HepG2 (cell line): ENCODE results near the gene SLC6A9. TPM values are rescaled to one million over a fixed set of nuclear protein-coding genes. Genes with fewer than 3 reads are reported as not detected.
A peak's percentile ranks its signal among the peaks of the same experiment; 100 is the strongest.

Experiments used
- ATAC-seq: fragments of 200-7000 bp; cut with Tn5 transposase; 3 replicates; pipeline ENCODE4 v1.9.1; 2020; ENCODE audit warnings: mild to moderate bottlenecking, moderate library complexity
- BruUV-seq: library from RNA; stranded (reverse); fragments of 400-500 nt; replicated peaks from 2 replicates; lab custom pipeline; 2021; lab: Mats Ljungman, UMichigan
- CTCF ChIA-PET: fragments of 300-600 bp; formaldehyde crosslinking; extraction: SDS; loops from one replicate; lab custom pipeline; 2021; ENCODE audit warnings: low total read pairs, inconsistent platforms, low intra/inter-chr PET ratio; lab: Yijun Ruan, JAX
- POLR2A ChIA-PET: fragments of 350-600 bp; sonication (Branson Sonifier 250); formaldehyde crosslinking; loops from one replicate; lab custom pipeline; 2020; ENCODE audit warnings: antibody characterized with exemption, inconsistent platforms; lab: Yijun Ruan, JAX
- DNase-seq: peaks from one replicate; pipeline ENCODE4 v3.0.0-alpha.2; 2015; ENCODE audit warnings: low spot score
- FAIRE-seq: peaks from 3 replicates; lab custom pipeline; 2011; peaks lifted over from hg19 to GRCh38; lab: Jason Lieb, UNC
- H2AFZ ChIP-seq: one replicate; pipeline ENCODE4 v1.6.1; 2011; ENCODE audit warnings: low read length, inconsistent platforms
- H3K27ac ChIP-seq: fragments of 300-600 bp; 3 replicates; pipeline ENCODE4 v1.8.0; 2011; ENCODE audit warnings: mixed run types, mild to moderate bottlenecking, mixed read lengths, low read length, inconsistent platforms; ENCODE audit not compliant: insufficient read depth; ENCODE audit errors: extremely low read length
- H3K27me3 ChIP-seq, 2 experiments: fragments of 200-600 bp in 1 of 2; 2 replicates in 1 of 2; 3 replicates in 1 of 2; pipeline versions ENCODE4 v1.6.0 to v1.8.0; 2011; ENCODE audit warnings: low read length in 2 of 2, mild to moderate bottlenecking in 2 of 2, moderate library complexity in 2 of 2, inconsistent platforms in 1 of 2; ENCODE audit not compliant: insufficient read depth in 2 of 2, control insufficient read depth in 1 of 2
- H3K36me3 ChIP-seq, 2 experiments: fragments of 200-600 bp in 1 of 2; replicated peaks in 1 of 2; 2 replicates in 1 of 2; 3 replicates in 1 of 2; pipeline versions ENCODE4 v1.5.1 to v1.8.0; 2011; ENCODE audit warnings: low read length in 2 of 2, inconsistent platforms in 1 of 2; ENCODE audit not compliant: insufficient read depth in 2 of 2, control insufficient read depth in 1 of 2
- H3K4me1 ChIP-seq: 2 replicates; pipeline ENCODE4 v1.5.1; 2012; ENCODE audit warnings: low read length, inconsistent platforms; ENCODE audit not compliant: insufficient read depth
- H3K4me2 ChIP-seq: 2 replicates; pipeline ENCODE4 v1.6.0; 2011; ENCODE audit warnings: low read depth, low read length, inconsistent platforms
- H3K4me3 ChIP-seq, 3 experiments: fragments of 200-600 bp in 1 of 3; sonication (generic), shearing (Covaris generic) in 1 of 3; replicated peaks in 1 of 3; 2 replicates each; pipeline ENCODE4 v1.5.1; 2011 to 2016; ENCODE audit warnings: low read length in 3 of 3, inconsistent platforms in 2 of 3, low read depth in 2 of 3, mild to moderate bottlenecking in 2 of 3, control low read depth in 1 of 3, mixed read lengths in 1 of 3; ENCODE audit not compliant: insufficient read depth in 1 of 3
- H3K79me2 ChIP-seq: one replicate; pipeline ENCODE4 v1.6.1; 2011; ENCODE audit warnings: low read length, inconsistent platforms; ENCODE audit not compliant: insufficient read depth
- H3K9ac ChIP-seq: 2 replicates; pipeline ENCODE4 v1.6.0; 2011; ENCODE audit warnings: mild to moderate bottlenecking, low read depth, low read length, inconsistent platforms; ENCODE audit not compliant: insufficient read depth
- H3K9me3 ChIP-seq: 2 replicates; pipeline ENCODE4 v1.5.1; 2012; ENCODE audit warnings: mild to moderate bottlenecking, low read length
- H4K20me1 ChIP-seq: 2 replicates; pipeline ENCODE4 v1.6.0; 2011; ENCODE audit warnings: inconsistent platforms, mild to moderate bottlenecking, low read length, moderate library complexity; ENCODE audit not compliant: insufficient read depth
- AGO2 ChIP-seq: fragments of 200-400 bp; formaldehyde crosslinking; optimal IDR thresholded peaks from 2 replicates; pipeline ENCODE3; 2017; ENCODE audit warnings: mild to moderate bottlenecking, low read depth, low read length, moderate library complexity
- ATF4 ChIP-seq, 2 experiments: fragments of 450-650 bp in 1 of 2; sonication (generic) in 1 of 2; formaldehyde crosslinking; IDR thresholded peaks; 2 replicates each; pipeline versions ENCODE4 v1.5.0 to v1.8.0; 2020 to 2022; ENCODE audit warnings: mild to moderate bottlenecking in 1 of 2, missing genetic modification reagents in 1 of 2
- BATF2 ChIP-seq: sonication (generic); formaldehyde crosslinking; IDR thresholded peaks from 2 replicates; pipeline ENCODE4 v1.8.0; 2022; ENCODE audit warnings: mild to moderate bottlenecking, missing genetic modification reagents, moderate library complexity
- CHD4 ChIP-seq: fragments of 200-600 bp; sonication (generic); IDR thresholded peaks from 2 replicates; pipeline ENCODE4 v1.7.0; 2017; ENCODE audit warnings: mild to moderate bottlenecking, low read length, borderline replicate concordance
- FOXP4 ChIP-seq: sonication (generic); formaldehyde crosslinking; IDR thresholded peaks from 2 replicates; pipeline ENCODE4 v1.4.0; 2020; ENCODE audit warnings: missing genetic modification reagents
- IRF9 ChIP-seq: sonication (generic); formaldehyde crosslinking; IDR thresholded peaks from 2 replicates; pipeline ENCODE4 v1.8.0; 2022; ENCODE audit warnings: missing genetic modification reagents, mild to moderate bottlenecking, borderline replicate concordance
- MAX ChIP-seq: IDR thresholded peaks from 2 replicates; pipeline ENCODE4 v1.6.1; 2012; ENCODE audit warnings: inconsistent platforms
- NR0B2 ChIP-seq: sonication (generic); formaldehyde crosslinking; IDR thresholded peaks from 2 replicates; pipeline ENCODE4 v1.4.0; 2020; ENCODE audit warnings: mild to moderate bottlenecking, missing genetic modification reagents
- ZNF362 ChIP-seq: sonication (generic); formaldehyde crosslinking; IDR thresholded peaks from 2 replicates; pipeline ENCODE4 v1.4.0; 2020; ENCODE audit warnings: missing genetic modification reagents, mild to moderate bottlenecking, borderline replicate concordance
- ZNF572 ChIP-seq: sonication (generic); formaldehyde crosslinking; IDR thresholded peaks from 2 replicates; pipeline ENCODE4 v1.5.1; 2020; ENCODE audit warnings: mild to moderate bottlenecking, missing genetic modification reagents
- WGBS: methylation state at CpG from one replicate; pipeline ENCODE4 v1.1.6; 2017; ENCODE audit warnings: low lambda C conversion rate; 5-methylcytosine and 5-hydroxymethylcytosine counted together
- in situ Hi-C: cut with HindIII; loops from 2 replicates; pipeline ENCODE4 v1.10.0; 2017; ENCODE audit warnings: low pct_unique_long_range_greater_than_20kb; ENCODE audit not compliant: extremely low pct_ligation_motif_present
- intact Hi-C: fragments of 100-400 bp; cut with micrococcal nuclease; formaldehyde crosslinking; loops from one replicate; pipeline ENCODE4 v1.10.0; 2022; ENCODE audit not compliant: unreplicated experiment
- polyA plus RNA-seq, 8 experiments: library from polyadenylated mRNA; depleted of rRNA in 3 of 8; stranded (reverse) in 7 of 8; unstranded in 1 of 8; fragments of >200 nt; fragmentation: Illumina TruSeq in 4 of 8; extraction: Trizol in 4 of 8; gene quantifications; 2 replicates each; pipeline versions ENCODE4 v1.2.1 to v1.2.3, GENCODE V29; 2011 to 2016; ENCODE audit warnings: low read depth in 4 of 8, missing spikeins in 1 of 8, mixed read lengths in 1 of 8; ENCODE audit not compliant: insufficient read depth in 1 of 8
- total RNA-seq, 5 experiments: library from RNA; depleted of rRNA; stranded (reverse); fragments of >200 nt; fragmentation: Illumina TruSeq; extraction: Trizol; gene quantifications; 2 replicates each; pipeline ENCODE4 v1.2.3, GENCODE V29; 2016; ENCODE audit warnings: low read depth in 1 of 5

The SLC6A9 gene
- total and polyA plus RNA-seq, 2 of the 13 experiments (the other 11 are each of a cell fraction or from before 2014, with no cell fraction given) = 8.5 to 9.9 TPM

GRCh38 chr1:43996733-43997115 lies 34.5 kb downstream of the SLC6A9 start:
- DNase-seq (no peak), FAIRE-seq (no peak), ATAC-seq (no peak)
- WGBS = 65% methylated on average over 6 of the region's 6 CpGs
- peak overlapping the region in 1 of 3 experiments; percentile 6; a peak in 1 of 6 replicates for H3K4me3 ChIP-seq
- H3K9me3 ChIP-seq = no peaks in the 10 kb centered on the region
- no peak overlapping the region for H2AFZ ChIP-seq
- in situ Hi-C loops = loop anchor here (5.0 kb wide), 1 partner anchor 36 kb away; the partner anchor contains the start of gene SLC6A9
- no peaks in the 10 kb centered on the region for H3K79me2 ChIP-seq
- ChIA-PET POLR2A (no interaction called here), CTCF (no interaction called here)
- H3K4me1 ChIP-seq = peaks cover 44% of the 10 kb centered on the region
- no peak for TF ChIP-seq BATF2 (CRISPR knock-in tag)
- no peak for TF ChIP-seq NR0B2 (CRISPR knock-in tag)
- no peak for TF ChIP-seq ZNF362 (CRISPR knock-in tag)
- 0 out of 2 replicates have a peak, but pooled peaks have one; percentile 8 for TF ChIP-seq MAX
- TF ChIP-seq FOXP4 (CRISPR knock-in tag) = no peak
- peak; percentile 2 for TF ChIP-seq AGO2
- no peak for TF ChIP-seq ZNF572 (CRISPR knock-in tag)
- TF ChIP-seq IRF9 (CRISPR knock-in tag) = no peak
- TF ChIP-seq ATF4 (CRISPR knock-in tag; IDR thresholded peaks at IDR 0.05) = no peak
- no peak for TF ChIP-seq CHD4
- peaks cover 3 to 17% of the 10 kb centered on the region in 2 experiments; a peak in 3 of 5 replicates for H3K36me3 ChIP-seq
- BruUV-seq = no TSS peak
- peak overlapping the region; percentile 20; the same call in 1 of the 2 replicates for H3K4me2 ChIP-seq
- H4K20me1 ChIP-seq = no peaks in the 10 kb centered on the region
- intact Hi-C loops = no loop called here
- no peaks in the 10 kb centered on the region for H3K27me3 ChIP-seq
- no peak overlapping the region for H3K27ac ChIP-seq
- H3K9ac ChIP-seq = no peak overlapping the region
